H1 (cell line): Measurements from ENCODE around the gene BRD2. TPM values are rescaled to one million over a fixed set of nuclear protein-coding genes. Genes with fewer than 3 reads are reported as not detected.
A peak's percentile ranks its signal among the peaks of the same experiment; 100 is the strongest.

Experiments
- CHD7 ChIP-seq: fragments of 300-600 bp; sonication (generic); IDR thresholded peaks from 2 replicates; pipeline ENCODE4 v1.7.1; 2012; ENCODE audit warnings: low read length, moderate library complexity, mild to moderate bottlenecking, inconsistent platforms; ENCODE audit not compliant: insufficient replicate concordance
- EP300 ChIP-seq, 2 experiments: IDR thresholded peaks; 1 replicate in 1 of 2; 2 replicates in 1 of 2; pipeline ENCODE4 v1.6.1; 2011 to 2012; ENCODE audit warnings: low read depth in 2 of 2, low read length in 2 of 2, mild to moderate bottlenecking in 2 of 2, borderline replicate concordance in 1 of 2, inconsistent platforms in 1 of 2, moderate library complexity in 1 of 2
- SIN3A ChIP-seq, 2 experiments: IDR thresholded peaks in 1 of 2; conservative IDR thresholded peaks in 1 of 2; 2 replicates each; pipeline ENCODE4 v1.6.1; 2011 to 2012; ENCODE audit warnings: low read length in 2 of 2, improper control_type of control experiment in 1 of 2, low read depth in 1 of 2, mild to moderate bottlenecking in 1 of 2
- SP2 ChIP-seq: IDR thresholded peaks from 2 replicates; pipeline ENCODE4 v1.6.1; 2012; ENCODE audit warnings: mild to moderate bottlenecking, low read length, inconsistent platforms
- TAF7 ChIP-seq: optimal IDR thresholded peaks from 2 replicates; pipeline ENCODE3; 2011; ENCODE audit warnings: low read depth, mild to moderate bottlenecking, inconsistent platforms, low read length, moderate library complexity, borderline replicate concordance
- USF2 ChIP-seq: IDR thresholded peaks from 2 replicates; pipeline ENCODE4 v1.6.1; 2011; ENCODE audit warnings: low read length, improper control_type of control experiment
- ZNF274 ChIP-seq: IDR thresholded peaks from 2 replicates; pipeline ENCODE4 v1.7.0; 2012; ENCODE audit warnings: low read length, borderline replicate concordance; ENCODE audit errors: extremely low read depth
- polyA plus RNA-seq, 7 experiments: library from polyadenylated mRNA; depleted of rRNA in 3 of 7; stranded (reverse) in 5 of 7; unstranded in 2 of 7; fragments of >200 nt in 5 of 7; fragments of 200-250 nt in 2 of 7; gene quantifications; 1 replicate in 5 of 7; 2 replicates in 1 of 7; 4 replicates in 1 of 7; pipeline versions ENCODE4 v1.2.1 to v1.2.3, GENCODE V29; 2011 to 2013; ENCODE audit warnings: missing spikeins in 2 of 7, mixed read lengths in 2 of 7
- total RNA-seq: library from RNA; stranded (reverse); fragmentation: NEBNext Ultra II Directional; extraction: Animal tissue kit (Norgen Biotek cat#: 25700); gene quantifications from 2 replicates; pipeline ENCODE4 v1.2.1, GENCODE V29; 2021

BRD2 gene
- total and polyA plus RNA-seq, 2 of the 8 experiments (the other 6 are each of a cell fraction or from before 2014, with no cell fraction given) = 132 to 185 TPM

- TF ChIP-seq TAF7 (no peak), CHD7 (no peak), ZNF274 (no peak), SIN3A (conservative IDR thresholded peaks at IDR 0.05 in 1 of 2, IDR thresholded peaks at IDR 0.05 in 1 of 2; ENCODE audit: low read depth in 1 of 2, low read length in 2 of 2) (peak; percentile 30 to 89; a peak in 2 of 4 replicates), SP2 (no peak), USF2 (no peak), EP300 (IDR thresholded peaks at IDR 0.05; ENCODE audit: borderline replicate concordance in 1 of 2, low read depth in 2 of 2, low read length in 2 of 2) (no peak)
Measured at GRCh38 chr6:32967151-32968091, 973 bp upstream of the BRD2 start (continued).
